Measurements from ENCODE around the gene PPP1R16B.

PPP1R16B gene

GRCh38 chr20:38962044-38962927 lies 156.8 kb downstream of the PPP1R16B start, which contains the start of gene DHX35:
DHX35 (plus strand) TSS chr20:38962344; CDS start chr20:38962368, 24 bp downstream.
- peak; percentile 62 to 99 (median 96) for DNase-seq

DNA sequence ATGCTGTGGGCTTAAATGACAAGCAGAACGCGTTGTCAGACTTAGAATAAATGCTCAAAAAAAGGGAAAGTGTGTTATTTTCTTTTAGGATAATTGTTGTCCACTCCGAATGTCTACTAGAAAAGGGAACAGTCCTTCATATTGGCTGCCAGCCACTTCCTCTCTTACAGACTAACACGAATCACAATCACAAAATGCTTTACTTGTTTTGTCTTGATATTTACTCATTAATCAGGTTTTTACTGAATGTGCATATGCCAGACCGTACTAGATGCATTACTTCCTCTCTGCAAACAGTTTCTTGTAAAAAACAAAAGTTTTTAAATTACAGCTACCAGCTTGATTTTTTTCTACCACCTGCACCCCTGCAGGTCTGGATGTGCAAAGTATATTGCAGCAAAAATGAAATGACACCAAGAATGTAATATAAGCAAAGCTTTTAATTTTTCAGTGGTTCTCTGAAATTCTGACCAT lies 157.5 kb downstream of the PPP1R16B start:
- no peak for DNase-seq

- DNase-seq = no peak
These were observed 158.2 kb downstream of the PPP1R16B start for GRCh38 chr20:38963745-38964144.

DNA sequence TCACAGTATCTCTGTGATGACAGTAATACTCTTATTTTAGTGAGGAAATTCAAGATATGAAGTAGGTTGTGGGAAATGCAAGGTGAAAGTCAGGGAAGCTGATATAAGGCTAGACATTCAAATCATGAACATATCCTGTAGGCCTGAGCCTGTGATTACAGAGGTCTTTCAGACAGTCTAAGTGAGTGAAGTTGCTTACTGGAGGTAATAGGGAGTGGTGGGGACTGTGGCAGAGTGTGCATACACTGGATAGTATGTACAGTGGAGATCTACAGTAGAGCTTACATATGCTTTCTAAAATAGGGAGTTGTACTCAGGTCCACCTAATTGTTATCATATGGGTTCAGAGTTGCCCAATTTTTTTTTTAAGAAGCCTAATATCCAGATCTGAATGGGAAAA lies 159.8 kb downstream of the PPP1R16B start:
- no peak for DNase-seq

DNA sequence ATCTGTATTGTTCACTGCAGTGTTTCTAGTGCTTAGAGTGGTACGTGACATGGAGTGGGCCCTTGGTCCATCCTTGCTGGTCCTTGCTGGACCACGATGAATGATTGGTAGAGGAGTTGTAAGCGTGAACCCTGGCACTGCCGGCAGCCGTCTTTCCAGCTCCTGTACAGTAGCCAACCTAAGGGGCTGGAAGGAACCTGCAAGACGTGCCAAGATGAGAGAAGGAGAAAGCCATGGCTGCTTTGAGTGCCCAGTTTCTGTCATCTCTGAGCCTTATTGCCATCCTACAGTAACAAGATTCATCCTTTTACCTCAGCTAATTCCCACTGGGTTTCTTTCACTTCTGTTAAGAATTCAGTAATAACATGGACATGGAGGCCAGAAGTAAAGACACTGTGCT lies 162.6 kb downstream of the PPP1R16B start:
- no peak for DNase-seq

- DNase-seq = no peak
These were observed 164.2 kb downstream of the PPP1R16B start for GRCh38 chr20:38969708-38970107.

DNA sequence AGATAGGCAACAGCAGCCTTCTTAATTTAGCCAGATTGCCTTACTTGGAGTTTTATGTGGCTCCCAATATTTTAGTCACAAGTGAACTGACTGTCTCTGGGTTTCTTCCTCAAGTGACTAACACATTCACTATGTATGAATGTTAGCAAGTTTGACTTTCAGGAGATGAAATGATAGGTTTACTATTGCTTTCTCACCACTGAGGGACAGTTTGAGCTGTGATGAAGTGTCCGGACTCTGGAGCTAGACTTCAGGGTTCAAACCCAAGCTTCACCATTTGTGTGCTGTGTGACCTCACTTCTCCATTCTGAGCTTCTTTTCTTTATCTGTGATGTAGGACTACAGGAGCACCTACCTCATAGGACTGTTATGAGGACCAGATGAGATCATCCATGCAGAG lies 164.8 kb downstream of the PPP1R16B start:
- DNase-seq = no peak

Measured in anterior cingulate cortex (tissue), 58 donors.